GM21786 (cell line): Measurements from ENCODE around the gene QRFP.
"Not testable (repeated sequence)": the region's sequence is repeated elsewhere in the genome, so short reads cannot be mapped to it uniquely, and the experiment has no call there.

Source experiments
- ATAC-seq: cut with Tn5 transposase; IDR thresholded peaks from one replicate; pipeline ENCODE4 v1.9.1; 2021; ENCODE audit not compliant: unreplicated experiment

QRFP gene

GRCh38 chr9:130920762-130921299, 24.2 kb upstream of the QRFP start:
- ATAC-seq, result no peak

GRCh38 chr9:130920233-130920632, 23.6 kb upstream of the QRFP start:
- no peak for ATAC-seq

GRCh38 chr9:130919559-130920145, 23.0 kb upstream of the QRFP start:
- ATAC-seq, result no peak

- ATAC-seq, result no peak
Observed at GRCh38 chr9:130918826-130919558, 22.4 kb upstream of the QRFP start.

GRCh38 chr9:130918101-130918825, 21.7 kb upstream of the QRFP start:
- no peak for ATAC-seq

- ATAC-seq, result no peak
Observed at GRCh38 chr9:130917168-130917960, 20.8 kb upstream of the QRFP start.

- ATAC-seq, result no peak
Observed at GRCh38 chr9:130915096-130915447, 18.5 kb upstream of the QRFP start.

- no peak for ATAC-seq
Observed at GRCh38 chr9:130914417-130915095, 17.9 kb upstream of the QRFP start.

GRCh38 chr9:130913599-130914416, 17.2 kb upstream of the QRFP start:
- ATAC-seq, result no peak

- ATAC-seq, result no peak
Observed at GRCh38 chr9:130912932-130913598, 16.5 kb upstream of the QRFP start.

GRCh38 chr9:130911254-130912049, 14.8 kb upstream of the QRFP start:
- no peak for ATAC-seq

GRCh38 chr9:130910670-130911069, 14.1 kb upstream of the QRFP start:
- not testable (repeated sequence) for ATAC-seq

- ATAC-seq, result not testable (repeated sequence)
Observed at GRCh38 chr9:130910041-130910440, 13.4 kb upstream of the QRFP start.

- ATAC-seq, result no peak
Observed at GRCh38 chr9:130908878-130909355, 12.3 kb upstream of the QRFP start.

GRCh38 chr9:130908146-130908877, 11.7 kb upstream of the QRFP start:
- ATAC-seq, result no peak

- no peak for ATAC-seq
Observed at GRCh38 chr9:130906735-130907416, 10.3 kb upstream of the QRFP start.
